Cortex of kidney (tissue), 1 donor: Measurements from ENCODE around the gene VPS13D.

ENCODE experiments used
- DNase-seq: peaks from one replicate; lab custom pipeline; 2025; lab: John Stamatoyannopoulos, UW

VPS13D gene

DNA sequence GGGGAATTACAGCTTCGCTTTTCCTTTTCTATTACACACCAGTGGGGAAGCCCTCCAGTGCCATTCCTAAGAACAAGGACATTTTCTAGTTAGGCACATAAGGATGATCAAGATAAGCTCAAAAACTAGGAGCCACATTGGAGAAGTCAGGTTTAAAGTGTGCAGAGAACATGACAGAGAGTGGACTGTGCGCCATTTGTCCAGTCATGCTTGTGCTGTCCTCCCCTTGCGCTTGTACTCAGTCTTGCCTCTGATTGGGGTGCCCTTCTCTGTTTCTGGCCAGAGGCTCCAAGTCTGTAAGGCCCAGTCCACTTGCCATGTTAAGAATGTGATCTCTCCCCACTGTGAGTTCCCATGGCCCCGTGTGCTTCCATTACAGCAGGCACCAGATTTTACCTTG lies 198.5 kb downstream of the VPS13D start:
- DNase-seq: no peak

DNA sequence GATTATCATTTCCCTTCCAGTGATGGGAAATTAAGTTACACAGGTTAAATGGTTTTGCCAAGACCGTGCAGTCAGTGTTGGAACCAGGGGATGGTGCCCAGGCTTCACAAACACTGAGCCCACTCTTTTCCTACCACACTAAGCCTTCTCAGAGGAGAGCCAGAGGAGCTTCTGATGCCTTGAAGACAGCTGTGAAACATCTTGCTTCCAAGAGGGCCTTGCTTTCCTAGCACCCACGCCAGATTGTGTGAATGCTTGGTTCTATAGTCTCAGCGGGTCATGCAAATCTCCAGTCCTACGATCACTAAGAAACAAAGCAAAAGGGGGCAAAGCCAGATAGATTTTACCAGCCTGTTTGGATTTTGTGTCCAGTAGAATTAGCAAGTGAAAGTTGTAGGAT lies 200.7 kb downstream of the VPS13D start:
- no peak for DNase-seq

DNA sequence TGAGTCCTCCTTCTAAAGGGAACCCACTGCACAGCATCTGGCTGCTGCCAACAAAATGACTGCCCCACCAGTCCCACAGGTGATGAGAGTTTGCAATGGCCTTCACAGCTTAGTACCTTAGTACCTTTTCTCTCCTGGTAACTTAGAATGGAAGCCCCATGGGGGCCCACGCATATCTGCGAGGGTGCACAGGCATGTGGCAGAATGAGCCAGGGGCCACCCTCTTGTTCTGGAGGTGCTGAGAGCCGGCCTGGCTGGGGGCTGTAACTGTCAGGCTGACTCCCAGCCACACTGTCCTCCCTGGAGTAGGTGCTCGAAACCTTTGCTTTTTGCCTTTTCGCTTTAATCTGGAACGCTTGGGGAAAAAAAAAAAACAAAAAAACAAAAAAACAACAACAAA lies 203.1 kb downstream of the VPS13D start:
- DNase-seq: no peak

DNA sequence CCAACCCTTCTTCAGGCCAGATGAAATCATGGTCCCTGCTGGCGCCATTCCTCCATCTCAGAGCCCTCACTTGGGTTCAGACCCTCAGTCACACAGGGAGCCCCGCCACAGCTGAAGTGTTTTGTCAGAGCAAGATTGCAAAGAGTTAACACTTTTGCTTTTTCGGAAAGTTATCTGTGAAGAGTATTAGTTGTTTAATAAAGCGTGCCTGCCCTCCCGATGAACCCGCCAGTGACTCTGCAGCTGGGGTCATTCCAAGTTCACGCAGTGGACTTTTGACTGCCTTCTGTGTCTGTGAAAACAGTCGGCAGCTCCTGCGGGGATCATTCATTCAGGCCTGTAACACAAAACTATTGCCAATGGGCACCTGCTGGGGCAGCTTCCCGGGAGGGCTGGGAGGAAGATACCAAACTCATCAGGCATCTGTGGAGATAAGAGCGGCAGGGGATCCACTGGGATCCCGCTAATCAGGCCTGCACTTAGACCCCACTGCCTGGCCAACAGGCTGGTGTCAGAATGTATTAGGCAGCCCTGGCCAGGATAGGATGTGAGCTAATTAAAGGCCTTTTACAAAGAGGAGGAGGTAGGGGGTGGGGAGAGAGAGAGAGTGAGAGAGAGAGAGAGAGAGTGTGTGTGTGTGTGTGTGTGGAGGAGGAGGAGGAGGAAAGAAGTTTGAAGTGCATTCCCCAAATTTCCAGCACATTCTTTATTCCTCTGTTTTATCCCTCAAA lies 203.7 kb downstream of the VPS13D start:
- no peak for DNase-seq

DNA sequence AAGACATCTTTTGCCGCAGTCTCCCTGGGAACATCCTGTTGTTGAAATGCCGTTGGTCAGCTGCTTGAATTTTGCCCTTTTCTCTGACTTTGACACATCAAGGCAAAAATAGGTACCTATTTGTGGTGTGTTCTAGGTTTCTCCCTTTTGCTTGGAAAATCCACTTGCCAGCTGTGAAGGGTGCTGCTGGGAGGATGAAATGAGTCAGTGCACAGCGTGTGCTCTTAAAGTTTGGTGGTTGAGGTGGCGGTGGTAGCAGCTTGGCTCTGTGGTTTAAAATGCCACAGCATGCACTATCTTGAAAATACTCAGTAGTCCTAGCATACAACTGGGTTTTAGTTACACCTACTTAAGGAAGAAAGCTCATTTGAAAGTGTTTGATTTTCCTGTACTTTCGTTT lies 204.3 kb downstream of the VPS13D start:
- DNase-seq: no peak

DNA sequence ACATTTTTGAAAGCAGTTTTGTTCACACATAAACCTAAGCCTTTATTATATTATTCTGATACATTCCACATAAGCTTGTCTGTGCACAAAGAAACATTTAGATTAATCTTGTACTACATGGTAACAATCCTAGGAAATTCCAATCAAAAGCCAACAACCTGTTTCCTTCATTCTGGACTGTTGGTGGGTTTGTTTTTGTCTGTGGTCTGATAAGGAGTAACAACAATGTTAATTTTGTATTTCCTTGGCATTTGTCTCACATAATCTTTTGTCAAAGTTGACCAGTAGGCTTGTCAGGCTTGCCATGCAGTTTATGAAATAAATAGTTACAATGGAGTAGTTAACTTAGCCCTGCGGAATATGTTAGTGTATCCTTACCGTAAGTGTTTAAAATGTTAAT lies 204.9 kb downstream of the VPS13D start:
- no peak for DNase-seq

DNA sequence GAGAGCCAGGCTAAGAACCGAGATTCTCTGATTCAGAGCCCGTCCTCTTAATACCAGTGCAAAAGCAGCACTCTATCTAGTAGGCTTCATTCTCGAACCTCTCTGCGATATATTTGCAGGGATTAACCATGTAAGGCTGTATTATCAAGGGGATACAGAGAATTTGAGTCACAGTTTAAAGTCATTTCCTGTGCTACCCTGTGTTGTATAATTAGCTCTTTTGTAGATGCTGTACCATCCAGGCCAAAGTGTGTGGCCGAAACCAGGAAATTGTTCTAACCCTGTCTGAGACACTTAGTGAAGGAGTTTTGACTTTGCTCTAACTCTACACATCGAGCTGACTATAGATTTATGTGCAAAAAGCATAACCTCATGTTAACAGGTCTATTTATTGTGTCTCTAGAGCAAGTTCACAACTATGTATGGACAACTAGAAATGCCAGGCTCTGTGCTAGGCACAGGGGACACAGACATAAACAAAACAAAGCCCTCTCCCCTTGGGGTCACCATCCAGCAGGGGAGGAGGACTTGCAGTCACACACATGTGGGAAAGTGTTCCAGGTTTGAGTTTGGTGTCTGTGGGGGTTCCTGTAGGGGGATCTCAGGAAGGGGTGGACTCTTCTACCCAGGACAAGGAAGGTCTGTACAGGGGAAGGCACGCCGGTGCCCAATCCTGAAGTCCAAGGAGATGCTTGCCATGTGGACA lies 206.0 kb downstream of the VPS13D start:
- DNase-seq: no peak

DNA sequence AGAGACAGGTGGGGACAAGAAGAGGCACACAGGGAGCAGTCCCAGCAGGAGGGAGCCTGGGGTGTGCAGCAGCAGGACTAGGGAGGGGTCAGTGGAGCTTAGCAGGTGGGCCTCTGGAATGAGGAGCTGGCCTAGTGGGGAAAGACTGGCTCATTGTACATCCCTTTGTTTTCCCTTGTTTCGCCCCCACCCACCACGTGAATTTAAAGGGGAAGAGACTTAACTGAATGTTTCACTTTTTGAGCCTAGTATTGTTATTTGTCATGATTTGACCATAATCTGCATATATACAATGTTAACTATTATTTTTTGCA lies 206.5 kb downstream of the VPS13D start:
- DNase-seq: no peak

DNA sequence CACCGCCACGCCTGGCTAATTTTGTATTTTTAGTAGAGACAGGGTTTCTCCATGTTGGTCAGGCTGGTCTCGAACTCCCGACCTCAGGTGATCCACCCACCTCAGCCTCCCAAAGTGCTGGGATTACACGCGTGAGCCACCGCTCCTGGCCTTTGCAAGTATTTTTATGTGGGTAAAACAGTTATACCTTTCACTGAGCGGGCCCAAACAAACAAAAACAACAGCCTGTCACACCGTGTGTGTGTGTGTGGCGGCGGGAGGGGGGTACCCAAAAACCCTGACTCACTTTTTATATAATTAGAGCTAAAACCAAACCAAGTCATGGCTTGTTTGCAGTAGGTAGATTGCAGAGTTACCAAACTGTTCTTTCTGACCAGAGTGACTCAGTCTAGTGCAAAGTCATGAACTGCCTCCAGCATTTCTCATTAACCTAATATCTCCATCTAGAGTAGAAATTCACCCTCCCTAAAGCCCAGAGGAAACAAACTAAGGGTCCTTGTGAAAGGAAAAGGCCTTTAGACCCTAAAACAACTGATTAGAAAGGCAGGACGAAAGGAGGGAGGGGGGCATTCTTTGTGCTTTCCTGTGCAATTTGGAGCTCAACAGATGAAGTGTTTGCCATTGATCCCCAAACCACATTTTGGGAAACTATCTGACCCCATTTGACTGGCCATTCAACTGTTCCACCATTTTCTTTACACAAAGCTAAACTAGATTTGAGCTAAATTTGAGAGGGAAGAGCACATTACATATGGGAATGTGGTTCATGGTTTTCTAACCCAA lies 207.2 kb downstream of the VPS13D start:
- no peak for DNase-seq

DNA sequence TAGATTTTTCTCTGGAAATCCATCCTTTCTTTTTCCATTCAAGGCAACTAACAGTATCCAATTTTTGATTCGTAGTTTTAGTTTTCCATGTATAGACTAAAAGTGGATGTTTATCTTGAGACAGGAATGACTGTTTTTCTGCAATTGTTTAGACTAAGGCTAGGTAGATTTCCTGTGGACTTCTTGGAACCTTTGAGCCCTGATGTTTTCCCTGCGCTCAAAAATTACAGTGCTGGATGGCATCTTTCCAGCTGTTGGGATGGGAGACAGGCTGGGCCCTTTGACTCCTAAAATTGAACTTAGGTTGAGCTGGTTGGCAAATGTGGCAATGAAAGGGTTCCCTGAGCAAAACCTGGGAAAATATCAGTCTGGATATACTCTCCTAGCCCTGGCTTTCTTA lies 207.8 kb downstream of the VPS13D start:
- DNase-seq: no peak

DNA sequence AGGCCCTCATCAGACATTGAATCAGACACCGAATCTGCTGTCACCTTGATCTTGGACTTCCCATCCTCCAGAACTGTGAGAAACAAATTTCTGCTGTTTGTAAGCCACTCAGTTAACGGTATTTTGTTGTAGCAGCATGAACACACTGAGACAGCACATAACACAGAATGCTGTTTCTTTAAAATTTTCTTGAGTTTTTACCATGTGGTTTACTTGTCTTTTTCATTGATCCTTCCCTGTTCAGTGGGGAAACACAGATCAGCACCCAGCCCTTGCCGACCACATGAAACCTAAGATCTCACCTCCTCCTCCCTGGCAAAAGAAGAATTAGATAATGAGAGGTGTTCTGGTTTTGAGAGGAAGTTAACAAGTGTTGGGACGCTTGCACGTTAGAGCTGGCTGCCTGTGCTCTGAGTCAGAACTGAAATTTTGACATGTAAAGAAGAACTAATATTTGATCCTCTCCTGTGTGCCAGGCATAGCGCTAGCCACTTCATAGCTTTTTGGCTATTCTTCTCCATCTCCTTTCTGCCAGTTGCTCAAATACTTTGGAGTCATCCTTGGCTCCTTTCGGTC lies 208.6 kb downstream of the VPS13D start:
- DNase-seq: no peak

DNA sequence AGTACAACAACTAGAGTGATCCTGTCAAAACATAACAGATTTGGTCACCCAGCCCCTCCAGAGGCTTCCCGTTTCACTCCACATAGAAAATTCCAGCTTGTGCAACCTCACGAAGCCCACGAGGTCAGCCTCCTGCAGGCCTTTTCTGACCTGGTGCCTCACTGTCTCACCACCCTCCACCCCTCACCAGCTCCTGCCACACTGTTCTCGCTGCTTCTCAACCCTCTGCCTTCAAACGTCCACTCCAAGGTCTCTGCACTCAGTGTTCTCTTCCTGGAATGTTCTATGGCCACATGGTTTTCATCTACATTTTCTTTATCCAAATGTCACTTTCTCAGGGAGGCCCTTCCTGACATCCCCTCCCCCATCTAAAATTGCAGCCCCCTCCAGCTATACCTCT lies 209.2 kb downstream of the VPS13D start:
- no peak for DNase-seq

DNA sequence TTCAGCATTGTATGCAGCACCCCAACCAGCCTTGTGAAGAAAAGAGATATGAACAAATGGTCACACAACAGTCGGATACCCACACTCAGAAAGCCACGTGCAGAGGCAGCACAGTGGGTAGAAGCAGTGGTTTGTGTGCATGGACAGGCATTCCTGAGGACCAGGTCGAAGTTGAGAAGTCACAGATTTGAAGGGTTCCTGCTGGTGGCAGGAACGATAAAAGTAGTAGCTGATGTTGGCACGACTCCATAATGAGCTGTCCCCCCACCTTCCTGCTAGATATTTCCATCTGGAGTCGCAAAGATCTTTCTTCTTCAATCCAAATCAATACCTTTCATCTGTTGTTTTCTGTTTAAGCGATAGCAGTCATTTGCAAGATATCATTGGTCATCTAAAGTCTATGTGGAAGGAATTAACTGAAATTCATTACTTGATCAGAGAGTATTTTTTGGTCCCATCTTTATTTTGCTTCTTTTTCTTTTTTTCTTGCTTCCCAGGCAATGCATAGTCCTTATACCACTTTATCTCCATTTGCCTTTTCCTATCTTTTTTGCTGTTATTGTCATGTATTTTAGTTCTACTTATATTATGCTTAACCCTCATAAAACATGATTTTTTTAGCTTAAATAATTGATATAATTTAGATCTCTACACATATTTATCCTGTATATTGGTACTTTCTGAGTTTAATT lies 211.7 kb downstream of the VPS13D start:
- no peak for DNase-seq

DNA sequence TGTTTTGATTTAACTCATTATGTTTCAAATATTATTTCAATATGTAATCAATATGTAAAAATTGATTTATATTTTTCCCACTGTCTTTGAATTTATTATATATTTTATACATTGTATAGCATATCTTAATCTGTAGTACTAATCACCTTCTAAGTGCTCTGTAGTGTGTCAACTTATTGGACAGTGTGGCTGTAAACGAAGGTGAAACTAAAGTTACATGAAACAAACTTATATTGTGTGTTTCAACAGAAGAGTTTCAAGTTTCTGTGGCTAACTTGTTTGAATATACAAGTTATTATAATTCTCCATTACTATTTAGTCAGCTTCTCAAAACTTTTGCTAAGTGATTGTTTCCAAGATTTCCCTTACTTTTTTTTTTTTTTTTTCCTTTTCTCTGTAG lies 212.4 kb downstream of the VPS13D start:
- no peak for DNase-seq

DNA sequence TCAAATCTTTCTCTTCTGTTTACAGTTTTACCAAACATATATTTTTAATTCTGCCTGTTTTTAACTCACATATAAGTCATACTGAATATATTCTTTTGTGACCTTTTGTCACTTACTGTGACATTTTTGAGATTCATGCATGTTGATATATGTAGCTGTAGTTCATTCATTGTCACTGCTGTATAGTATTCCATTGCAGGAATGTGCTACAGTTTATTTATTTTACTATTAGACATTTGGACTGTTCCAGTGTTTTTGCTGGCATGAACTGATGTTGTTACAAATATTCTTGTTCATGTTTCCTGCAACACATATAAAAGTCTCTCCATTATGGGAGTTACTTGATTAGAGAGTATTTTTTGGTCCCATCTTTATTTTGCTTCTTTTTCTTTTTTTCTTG lies 213.3 kb downstream of the VPS13D start:
- DNase-seq: no peak

DNA sequence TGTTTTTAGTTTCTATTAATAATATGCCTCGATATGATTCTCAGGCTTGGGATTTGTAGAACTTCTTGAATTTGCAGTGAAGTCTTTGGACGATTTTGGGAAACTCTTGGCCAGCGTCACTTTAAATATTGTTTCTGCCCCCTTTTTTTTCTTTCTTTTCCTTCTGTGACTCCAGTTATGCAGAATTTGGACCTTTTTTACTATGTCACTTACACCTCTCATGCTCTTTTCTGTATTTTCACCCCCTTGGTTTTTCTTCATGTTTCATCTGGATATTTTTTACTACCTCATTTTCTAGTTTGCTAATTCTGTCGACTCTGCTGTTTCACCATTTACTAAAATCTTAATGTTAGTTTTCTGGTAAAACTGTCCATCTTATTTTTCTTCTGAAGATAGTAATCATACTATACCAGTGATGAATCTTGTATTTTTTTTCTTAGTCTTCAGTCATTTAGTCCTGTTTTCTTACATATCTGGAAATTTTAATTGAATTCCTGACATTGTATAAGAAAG lies 214.6 kb downstream of the VPS13D start:
- DNase-seq: no peak

DNA sequence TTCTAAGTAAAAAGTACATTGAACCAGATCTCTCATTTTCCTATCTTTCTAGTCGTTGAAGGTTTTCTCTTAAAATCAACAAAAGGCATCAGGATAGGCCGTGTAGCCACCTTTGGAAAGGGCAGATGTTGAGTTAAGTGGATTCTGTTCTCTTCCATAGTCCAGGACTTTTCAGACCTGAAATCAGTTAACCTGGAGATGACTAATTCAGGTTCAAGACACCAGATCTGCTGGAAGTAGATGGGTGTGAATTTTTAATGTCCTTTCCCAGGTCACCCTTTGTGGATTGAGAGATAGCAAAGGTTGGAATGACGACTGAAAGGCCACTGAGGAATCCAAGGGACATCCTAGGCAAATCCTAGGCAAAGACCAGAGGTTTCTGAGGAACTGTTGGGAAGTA lies 215.4 kb downstream of the VPS13D start:
- no peak for DNase-seq

DNA sequence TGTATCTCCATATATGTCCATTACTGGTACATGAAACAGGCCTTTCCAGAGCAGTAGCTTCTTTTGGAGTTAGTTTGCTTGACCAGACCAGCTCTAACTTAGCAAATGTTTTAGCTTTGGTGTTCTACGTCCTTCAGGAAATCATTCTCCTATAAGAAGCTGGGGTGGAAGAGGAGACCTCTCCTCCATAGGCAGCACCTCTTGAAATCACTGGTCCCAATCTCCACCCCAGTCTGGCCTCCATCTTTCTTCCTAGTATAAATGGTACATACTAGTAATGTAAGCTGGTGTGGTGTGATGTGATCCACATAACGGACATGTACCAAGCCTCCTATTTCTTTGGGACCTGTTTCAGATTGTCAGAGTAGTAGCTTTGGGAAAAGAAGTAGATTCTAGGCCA lies 216.8 kb downstream of the VPS13D start:
- no peak for DNase-seq

DNA sequence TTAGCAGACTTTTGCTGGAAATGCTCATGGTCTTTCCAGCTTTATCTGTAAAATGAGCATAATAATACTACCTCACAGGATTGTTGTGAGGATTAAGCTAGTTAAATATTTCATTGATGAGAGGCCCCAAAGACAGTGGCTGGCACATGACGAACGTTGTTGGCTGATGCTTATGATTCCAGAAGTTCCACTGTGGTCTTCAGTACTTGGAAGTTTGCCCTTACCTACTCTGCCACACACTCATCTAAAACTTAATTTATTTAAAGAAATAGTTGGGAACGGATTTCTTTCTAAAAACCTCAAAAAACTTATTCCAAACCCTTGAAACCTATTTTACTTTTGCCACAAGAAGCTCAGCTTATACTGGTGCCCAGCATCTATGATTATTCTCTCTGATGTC lies 217.5 kb downstream of the VPS13D start:
- DNase-seq: no peak

DNA sequence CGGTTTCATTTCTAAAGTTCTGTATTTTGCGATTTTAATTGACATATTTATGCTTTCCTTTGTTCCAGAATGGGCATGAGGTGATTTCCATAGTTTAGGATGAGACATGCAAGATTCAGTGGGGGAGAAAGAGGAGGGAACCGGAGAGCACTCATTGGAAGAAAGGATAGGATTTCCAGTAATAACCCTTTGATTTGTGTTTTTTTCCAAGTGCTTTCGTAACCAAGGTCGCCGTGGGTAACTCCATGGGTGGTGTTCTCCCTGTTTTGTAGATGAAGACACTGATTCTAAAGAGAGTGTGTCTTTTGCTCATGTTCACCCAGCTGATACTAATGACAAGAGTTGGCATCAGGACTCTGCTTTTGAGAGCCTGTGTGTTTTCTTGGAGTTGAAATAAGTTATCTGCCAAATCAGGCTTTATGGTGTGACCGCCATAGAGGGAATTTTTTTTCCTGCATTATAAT lies 218.1 kb downstream of the VPS13D start:
- no peak for DNase-seq

DNA sequence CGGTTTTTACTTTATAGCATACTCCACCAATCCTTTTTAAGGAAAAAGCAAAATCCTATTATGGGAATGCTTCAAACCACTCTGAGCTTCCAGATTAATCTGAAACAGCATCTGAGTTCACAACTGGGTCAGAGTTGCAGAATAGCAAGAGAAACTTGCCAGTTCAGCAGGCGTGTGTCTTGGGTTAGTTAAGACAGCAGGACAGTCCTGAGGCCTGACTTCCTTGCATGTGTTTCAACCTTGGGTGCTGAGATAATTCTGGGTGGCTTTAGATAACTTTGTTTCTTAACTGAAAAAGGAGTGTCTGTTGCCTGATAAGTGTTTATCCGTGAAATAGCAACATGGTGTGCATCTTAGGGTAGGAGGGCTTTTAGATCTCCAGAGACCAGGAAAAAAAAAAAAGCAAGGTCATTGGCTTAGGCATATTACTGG lies 218.9 kb downstream of the VPS13D start:
- no peak for DNase-seq
